Ishikawa (cell line): ENCODE data around the gene DPYD.

ENCODE experiments used
- CEBPB ChIP-seq: IDR thresholded peaks from 2 replicates; pipeline ENCODE4 v1.6.1; 2012
- CREB1 ChIP-seq: IDR thresholded peaks from 2 replicates; pipeline ENCODE4 v1.6.1; 2012; ENCODE audit warnings: low read depth
- EGR1 ChIP-seq: IDR thresholded peaks from 2 replicates; pipeline ENCODE4 v1.6.1; 2012
- EP300 ChIP-seq: IDR thresholded peaks from 2 replicates; pipeline ENCODE4 v1.6.1; 2012; ENCODE audit warnings: borderline replicate concordance
- FOXM1 ChIP-seq: IDR thresholded peaks from 2 replicates; pipeline ENCODE4 v1.6.1; 2012; ENCODE audit warnings: low read depth, borderline replicate concordance
- NFIC ChIP-seq: IDR thresholded peaks from 2 replicates; pipeline ENCODE4 v1.6.1; 2012
- RAD21 ChIP-seq: IDR thresholded peaks from 2 replicates; pipeline ENCODE4 v1.6.1; 2012; ENCODE audit warnings: low read depth
- REST ChIP-seq: IDR thresholded peaks from 2 replicates; pipeline ENCODE4 v1.6.1; 2012; ENCODE audit warnings: low read depth, mild to moderate bottlenecking
- TAF1 ChIP-seq: IDR thresholded peaks from 2 replicates; pipeline ENCODE4 v1.6.1; 2012; ENCODE audit warnings: low read depth, mild to moderate bottlenecking
- TCF12 ChIP-seq: IDR thresholded peaks from 2 replicates; pipeline ENCODE4 v1.6.1; 2012; ENCODE audit warnings: low read depth
- TEAD4 ChIP-seq: IDR thresholded peaks from 2 replicates; pipeline ENCODE4 v1.6.1; 2012
- YY1 ChIP-seq: IDR thresholded peaks from 2 replicates; pipeline ENCODE4 v1.6.1; 2012; ENCODE audit warnings: low read depth
- ZBTB7A ChIP-seq: IDR thresholded peaks from 2 replicates; pipeline ENCODE4 v1.6.1; 2012; ENCODE audit warnings: low read depth
- TF ChIP-seq, protein P1 (sequence below): IDR thresholded peaks from 2 replicates; pipeline ENCODE4 v1.6.1; 2012
- TF ChIP-seq, protein P2 (sequence below): IDR thresholded peaks from 2 replicates; pipeline ENCODE4 v1.6.1; 2012

Gene DPYD

DNA sequence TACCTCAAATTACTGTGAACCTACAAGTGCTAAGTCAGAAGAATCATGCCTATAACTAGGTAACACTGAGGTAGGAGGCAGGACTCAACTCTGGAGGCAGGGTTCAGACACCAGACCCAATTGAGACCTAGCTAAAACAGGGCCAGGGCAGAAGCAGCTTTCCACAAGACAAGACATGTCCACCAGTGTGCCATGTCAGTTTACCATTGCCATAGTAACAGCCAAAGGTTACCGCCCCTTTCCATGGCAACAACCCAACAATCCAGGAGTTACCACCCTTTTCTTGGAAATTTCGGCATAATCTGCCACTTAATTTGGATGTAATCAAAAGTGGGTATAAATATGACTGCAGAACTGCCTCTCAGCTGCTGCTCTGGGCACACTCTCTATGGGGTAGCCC lies 432.3 kb downstream of the DPYD start:
- no peak for TF ChIP-seq RAD21
- TF ChIP-seq REST, result no peak
- no peak for TF ChIP-seq TEAD4
- TF ChIP-seq CREB1, result no peak

GRCh38 chr1:97482022-97482421 lies 438.8 kb downstream of the DPYD start:
- TF ChIP-seq NFIC (no peak), CREB1 (no peak), YY1 (no peak), EGR1 (no peak), EP300 (no peak), TCF12 (no peak)
- TF ChIP-seq, protein P1, sequence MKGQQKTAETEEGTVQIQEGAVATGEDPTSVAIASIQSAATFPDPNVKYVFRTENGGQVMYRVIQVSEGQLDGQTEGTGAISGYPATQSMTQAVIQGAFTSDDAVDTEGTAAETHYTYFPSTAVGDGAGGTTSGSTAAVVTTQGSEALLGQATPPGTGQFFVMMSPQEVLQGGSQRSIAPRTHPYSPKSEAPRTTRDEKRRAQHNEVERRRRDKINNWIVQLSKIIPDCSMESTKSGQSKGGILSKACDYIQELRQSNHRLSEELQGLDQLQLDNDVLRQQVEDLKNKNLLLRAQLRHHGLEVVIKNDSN, result no peak

DNA sequence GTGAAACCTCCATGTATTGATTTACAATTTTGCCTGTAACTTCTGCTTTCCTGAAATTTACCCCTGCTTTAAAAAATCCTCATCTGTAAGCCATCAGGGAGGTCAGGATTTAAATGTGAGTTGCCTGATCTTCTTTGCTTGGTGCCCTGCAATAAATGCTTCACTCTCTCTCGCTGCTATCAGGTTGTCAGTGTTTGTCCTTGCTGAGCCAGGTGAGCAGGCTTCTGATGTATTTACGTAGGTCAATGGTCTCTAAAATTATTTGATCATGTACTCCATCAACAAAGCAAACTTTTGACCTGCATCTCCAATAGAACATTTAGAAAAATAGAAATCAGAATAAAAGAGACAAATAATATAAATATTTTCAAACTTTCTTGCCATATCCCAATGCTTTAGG lies 453.4 kb downstream of the DPYD start:
- TF ChIP-seq, protein P1, result no peak
- TF ChIP-seq EGR1 (no peak), CREB1 (no peak), NFIC (no peak), RAD21 (no peak), REST (no peak), ZBTB7A (no peak), YY1 (no peak), CEBPB (no peak), EP300 (no peak), TAF1 (no peak), TEAD4 (no peak)
- TF ChIP-seq, protein P2, sequence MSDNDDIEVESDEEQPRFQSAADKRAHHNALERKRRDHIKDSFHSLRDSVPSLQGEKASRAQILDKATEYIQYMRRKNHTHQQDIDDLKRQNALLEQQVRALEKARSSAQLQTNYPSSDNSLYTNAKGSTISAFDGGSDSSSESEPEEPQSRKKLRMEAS, result no peak

GRCh38 chr1:97464305-97464704 lies 456.5 kb downstream of the DPYD start:
- TF ChIP-seq TAF1 (no peak), NFIC (no peak), FOXM1 (no peak), CEBPB (no peak), RAD21 (no peak), TEAD4 (no peak)
- TF ChIP-seq, protein P2, result no peak
- TF ChIP-seq, protein P1, result no peak

- TF ChIP-seq YY1 (no peak), CEBPB (no peak), TAF1 (no peak), EGR1 (no peak)
- TF ChIP-seq, protein P1, result no peak
These were observed 459.1 kb downstream of the DPYD start for GRCh38 chr1:97461782-97462181.

GRCh38 chr1:97457446-97458089 lies 463.3 kb downstream of the DPYD start:
- TF ChIP-seq NFIC, result no peak
- TF ChIP-seq CEBPB, result no peak
- TF ChIP-seq RAD21, result no peak
- TF ChIP-seq TCF12, result no peak
- no peak for TF ChIP-seq FOXM1
